ENCODE data around the gene CABCOCO1. TPM values are rescaled to one million over a fixed set of nuclear protein-coding genes. Genes with fewer than 3 reads are reported as not detected.

The CABCOCO1 gene
- total and polyA plus RNA-seq, 9 of the 15 experiments (the other 6 are each of a cell fraction or from before 2014, with no cell fraction given): 0.04 TPM; not detected in 8

GRCh38 chr10:61746377-61746776 is 83.6 kb downstream of the CABCOCO1 start (continued):
- no peak for TF ChIP-seq ZNF318 (IDR thresholded peaks at IDR 0.05; ENCODE audit: borderline replicate concordance in 1 of 2, low read depth in 1 of 2)

- H4K20me1 ChIP-seq (replicated peaks; ENCODE audit: control insufficient read depth, insufficient read depth, low read length): no peaks in the 10 kb centered on the region
- ChIA-PET POLR2A (interaction anchor here (0.5 to 2.8 kb wide), 3 partner anchors 14 to 22 kb away, joined by 3 to 12 read pairs (median 4); no protein-coding TSS in a partner anchor), CTCF (ENCODE audit: low intra/inter-chr PET ratio) (no interaction called here)
- WGBS (ENCODE audit: insufficient coverage, low coverage, missing lambda C conversion rate): 78% methylated on average over 2 of the region's 2 CpGs
- TF ChIP-seq DACH1 (IDR thresholded peaks at IDR 0.05; ENCODE audit: partially characterized antibody) (peak; percentile 37), TRIM24 (IDR thresholded peaks at IDR 0.05) (no peak)
- TF ChIP-seq, protein P1, sequence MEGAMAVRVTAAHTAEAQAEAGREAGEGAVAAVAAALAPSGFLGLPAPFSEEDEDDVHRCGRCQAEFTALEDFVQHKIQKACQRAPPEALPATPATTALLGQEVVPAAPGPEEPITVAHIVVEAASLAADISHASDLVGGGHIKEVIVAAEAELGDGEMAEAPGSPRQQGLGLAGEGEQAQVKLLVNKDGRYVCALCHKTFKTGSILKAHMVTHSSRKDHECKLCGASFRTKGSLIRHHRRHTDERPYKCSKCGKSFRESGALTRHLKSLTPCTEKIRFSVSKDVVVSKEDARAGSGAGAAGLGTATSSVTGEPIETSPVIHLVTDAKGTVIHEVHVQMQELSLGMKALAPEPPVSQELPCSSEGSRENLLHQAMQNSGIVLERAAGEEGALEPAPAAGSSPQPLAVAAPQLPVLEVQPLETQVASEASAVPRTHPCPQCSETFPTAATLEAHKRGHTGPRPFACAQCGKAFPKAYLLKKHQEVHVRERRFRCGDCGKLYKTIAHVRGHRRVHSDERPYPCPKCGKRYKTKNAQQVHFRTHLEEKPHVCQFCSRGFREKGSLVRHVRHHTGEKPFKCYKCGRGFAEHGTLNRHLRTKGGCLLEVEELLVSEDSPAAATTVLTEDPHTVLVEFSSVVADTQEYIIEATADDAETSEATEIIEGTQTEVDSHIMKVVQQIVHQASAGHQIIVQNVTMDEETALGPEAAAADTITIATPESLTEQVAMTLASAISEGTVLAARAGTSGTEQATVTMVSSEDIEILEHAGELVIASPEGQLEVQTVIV (CRISPR knock-in tag; IDR thresholded peaks at IDR 0.05; ENCODE audit: borderline replicate concordance): no peak
- H2AFZ ChIP-seq (ENCODE audit: low read depth, low read length): peak overlapping the region; percentile 47; the same call in 1 of the 2 replicates
- DNase-seq (ENCODE audit: extremely low read depth in 1 of 4, low spot score in 3 of 4) (no peak), ATAC-seq (no peak), FAIRE-seq (no peak)
- intact Hi-C loops (cut with micrococcal nuclease): no loop called here
- no peak overlapping the region for H3K4me3 ChIP-seq
- H3K4me2 ChIP-seq (ENCODE audit: insufficient read depth, low read length): no peak overlapping the region
- no peaks in the 10 kb centered on the region for H3K27me3 ChIP-seq (ENCODE audit: control insufficient read depth in 2 of 2, insufficient read depth in 2 of 2, low read length in 2 of 2)
- no TSS peak for BruUV-seq (replicated peaks)
- peaks cover 4 to 21% of the 10 kb centered on the region in 2 experiments; a peak in 3 of 5 replicates for H3K4me1 ChIP-seq (replicated peaks in 1 of 2; ENCODE audit: control insufficient read depth in 2 of 2, insufficient read depth in 2 of 2, low read length in 2 of 2)
- in situ Hi-C loops (cut with MboI): no loop called here
- no peak overlapping the region for H3K9ac ChIP-seq (ENCODE audit: insufficient read depth in 1 of 2, low read depth in 2 of 2, low read length in 2 of 2)
- no peaks in the 10 kb centered on the region for H3K9me1 ChIP-seq (ENCODE audit: control insufficient read depth, insufficient read depth, low read length)
- H3K79me2 ChIP-seq (ENCODE audit: control insufficient read depth, insufficient read depth, low read length): no peaks in the 10 kb centered on the region
- H3K27ac ChIP-seq (ENCODE audit: extremely low read depth, low read depth, low read length): no peak overlapping the region
- H3K36me3 ChIP-seq (ENCODE audit: control insufficient read depth, insufficient read depth, low read length): no peaks in the 10 kb centered on the region; the same call in 2 of the 3 replicates
- peaks cover 5% of the 10 kb centered on the region for H3K9me3 ChIP-seq (replicated peaks; ENCODE audit: control insufficient read depth, insufficient read depth, low read depth, low read length)
These were observed 84.6 kb downstream of the CABCOCO1 start for GRCh38 chr10:61747307-61747706.

Data from K562 (cell line).